SHP77 (cell line): ENCODE measurements around the gene YPEL1.
"Not testable (repeated sequence)": the region's sequence is repeated elsewhere in the genome, so short reads cannot be mapped to it uniquely, and the experiment has no call there.

ENCODE experiments used
- DNase-seq, 2 experiments: peaks; one replicate each; lab custom pipeline; 2025; lab: John Stamatoyannopoulos, UW

YPEL1 gene

GRCh38 chr22:21682385-21683175 is 53.0 kb downstream of the YPEL1 start:
- no peak for DNase-seq

GRCh38 chr22:21681566-21682370 is 53.8 kb downstream of the YPEL1 start:
- DNase-seq: no peak

GRCh38 chr22:21680830-21681565 is 54.6 kb downstream of the YPEL1 start:
- DNase-seq: no peak

GRCh38 chr22:21679383-21679782 is 56.2 kb downstream of the YPEL1 start:
- DNase-seq: no peak

GRCh38 chr22:21678842-21679241 is 56.8 kb downstream of the YPEL1 start:
- DNase-seq: not testable (repeated sequence)

- DNase-seq: no peak
These were observed 57.8 kb downstream of the YPEL1 start for GRCh38 chr22:21677606-21678443.

- no peak for DNase-seq
These were observed 60.9 kb downstream of the YPEL1 start for GRCh38 chr22:21674638-21675245.

- no peak for DNase-seq
These were observed 61.9 kb downstream of the YPEL1 start for GRCh38 chr22:21673534-21674321.

- DNase-seq: no peak
These were observed 63.4 kb downstream of the YPEL1 start for GRCh38 chr22:21672107-21672629.

GRCh38 chr22:21669026-21669425 is 66.6 kb downstream of the YPEL1 start:
- DNase-seq: no peak

- no peak for DNase-seq
These were observed 68.8 kb downstream of the YPEL1 start for GRCh38 chr22:21666786-21667185.

- no peak for DNase-seq
These were observed 70.3 kb downstream of the YPEL1 start for GRCh38 chr22:21665047-21665851.

GRCh38 chr22:21663738-21664137 is 71.9 kb downstream of the YPEL1 start:
- DNase-seq: no peak

GRCh38 chr22:21661991-21662390 is 73.6 kb downstream of the YPEL1 start:
- DNase-seq: no peak

- DNase-seq: no peak
These were observed 74.7 kb downstream of the YPEL1 start for GRCh38 chr22:21660904-21661303.

GRCh38 chr22:21659864-21660525 is 75.6 kb downstream of the YPEL1 start:
- no peak for DNase-seq

GRCh38 chr22:21657360-21658032 is 78.1 kb downstream of the YPEL1 start:
- peak; percentile 71 to 82 for DNase-seq

GRCh38 chr22:21657020-21657359 is 78.6 kb downstream of the YPEL1 start:
- no peak for DNase-seq
